Stimulated activated CD4-positive, alpha-beta T cell treated with anti-CD3 and anti-CD28 coated beads, Interleukin-15, amount 100 ng/mL, for 1 hour (primary cell): Measurements from ENCODE around the gene PLEKHA6.

ENCODE experiments used
- DNase-seq, 2 donors: peaks; one replicate each; pipeline ENCODE4 v3.0.0-alpha.2; 2020; ENCODE audit warnings: low read depth in 1 of 2, low spot score in 1 of 2

PLEKHA6 gene

GRCh38 chr1:204262506-204263253, 97.0 kb downstream of the PLEKHA6 start:
- DNase-seq = no peak

DNA sequence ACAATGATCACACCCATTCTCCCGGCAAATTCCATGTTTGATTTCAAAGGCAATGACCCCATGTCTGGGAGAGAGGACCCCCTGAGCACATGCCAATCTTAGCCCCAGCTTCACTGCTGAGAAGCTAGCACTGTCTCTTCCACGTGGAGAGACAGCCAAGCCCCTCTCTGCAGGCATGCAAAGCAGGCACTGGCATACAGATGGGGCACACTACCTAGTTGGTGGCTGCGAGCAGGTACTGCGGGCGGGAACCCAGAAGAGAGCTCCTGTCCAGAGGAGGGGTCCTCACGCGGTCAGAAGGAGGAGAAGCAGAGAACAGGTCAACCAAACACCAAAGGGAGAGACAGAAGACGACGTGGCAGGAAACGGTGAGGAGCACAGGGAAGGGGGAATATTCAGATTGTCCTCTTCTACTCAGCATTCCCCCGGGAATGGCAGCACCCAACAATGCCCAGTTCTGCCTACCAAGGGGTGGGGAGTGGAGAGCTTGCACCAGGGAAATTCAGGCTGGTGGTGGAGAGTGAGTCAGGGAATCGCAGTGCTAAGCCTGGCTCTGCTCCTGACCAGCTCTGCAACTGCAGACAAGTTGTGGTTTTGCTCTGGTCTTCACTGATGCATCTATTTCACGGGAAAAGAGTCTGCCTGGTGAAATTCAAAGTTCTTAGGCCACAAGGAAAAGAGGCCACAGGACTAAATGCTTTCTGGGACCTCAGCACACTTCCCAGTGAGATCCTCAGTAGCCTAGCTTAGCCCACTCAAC, 97.8 kb downstream of the PLEKHA6 start:
- no peak for DNase-seq

DNA sequence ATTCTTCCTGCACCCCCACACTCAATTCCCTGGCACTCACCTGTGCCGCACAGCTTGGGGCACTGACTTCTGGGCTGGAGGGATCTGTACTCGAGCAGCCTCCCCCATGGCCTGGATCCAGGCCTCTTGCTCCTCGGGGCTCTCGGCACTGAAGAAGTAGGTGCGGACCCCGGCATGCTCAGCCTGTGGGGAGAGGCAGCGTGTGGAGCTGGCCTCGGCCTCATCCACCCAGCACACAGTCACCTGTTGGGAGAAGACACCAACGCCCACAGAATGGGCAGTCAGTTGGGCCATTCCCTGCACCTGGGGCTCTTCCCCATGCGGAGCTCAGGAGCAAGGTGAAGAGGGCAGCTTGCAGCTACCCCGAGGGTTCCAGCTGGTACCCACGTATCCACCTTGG, 98.5 kb downstream of the PLEKHA6 start:
- DNase-seq = no peak

- DNase-seq = no peak
Observed at GRCh38 chr1:204260601-204261197, 99.0 kb downstream of the PLEKHA6 start.

DNA sequence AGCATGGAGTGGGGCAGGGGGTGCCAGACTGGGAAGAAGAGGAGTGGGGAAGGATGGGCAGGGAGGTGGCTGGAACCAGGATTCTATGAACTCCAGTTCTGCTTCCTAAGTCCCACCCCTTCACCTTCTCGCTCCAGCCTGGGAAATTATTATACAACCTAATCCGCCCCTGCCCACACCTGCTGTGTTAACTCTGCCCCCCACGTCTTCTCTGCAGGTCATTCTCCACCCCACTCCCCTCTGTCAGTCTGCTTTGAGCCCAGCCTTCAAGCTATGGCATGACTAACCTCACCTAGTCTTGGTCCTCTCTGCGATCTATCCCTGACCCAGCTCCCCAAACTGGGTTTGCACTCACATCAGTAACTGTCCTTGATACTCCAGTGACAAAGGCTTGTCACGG, 99.9 kb downstream of the PLEKHA6 start:
- DNase-seq = no peak

DNA sequence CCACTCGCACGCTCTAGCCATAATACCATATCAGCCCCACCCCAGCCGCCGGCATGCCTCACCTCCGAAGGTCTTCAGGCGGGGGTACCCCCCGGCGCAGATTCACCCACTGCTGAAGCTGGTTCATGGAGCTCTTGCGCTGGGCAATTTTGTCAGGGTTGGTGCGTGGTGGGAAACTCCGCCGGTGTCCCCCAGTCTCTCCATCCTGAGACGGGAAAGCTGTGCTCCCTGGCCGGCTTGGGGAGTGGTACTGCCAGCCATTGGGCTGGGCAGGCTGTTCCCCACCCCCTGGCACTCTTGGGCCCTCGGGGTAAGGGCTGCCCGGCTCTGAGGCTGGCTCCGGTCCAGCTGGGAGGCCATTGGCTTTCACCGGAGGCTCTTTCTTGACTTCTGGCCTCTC, 100.5 kb downstream of the PLEKHA6 start:
- DNase-seq = no peak

GRCh38 chr1:204258213-204259115, 101.3 kb downstream of the PLEKHA6 start:
- peak in 1 of 2 donors; percentile 8 for DNase-seq

DNA sequence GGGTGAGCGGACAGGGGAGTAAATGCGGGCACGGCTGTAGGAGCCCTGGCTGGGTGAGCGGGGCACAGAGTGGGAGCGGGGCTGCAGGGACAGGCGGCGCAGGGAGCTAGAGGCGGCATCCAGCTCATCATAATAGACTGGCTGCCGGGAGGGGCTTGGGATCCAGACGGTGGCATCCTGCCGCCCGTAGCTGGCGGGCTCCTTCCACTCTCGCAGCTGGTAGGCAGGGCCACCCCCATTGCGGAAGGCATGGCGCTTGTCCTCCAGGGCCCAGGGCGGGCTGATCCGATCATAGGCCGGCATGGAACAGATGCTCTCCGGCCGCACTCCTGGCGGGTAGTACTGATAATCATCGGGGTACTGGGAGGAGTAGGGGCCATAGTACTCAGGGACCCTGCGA, 102.3 kb downstream of the PLEKHA6 start:
- DNase-seq = no peak

GRCh38 chr1:204256531-204256930, 103.2 kb downstream of the PLEKHA6 start:
- no peak for DNase-seq

DNA sequence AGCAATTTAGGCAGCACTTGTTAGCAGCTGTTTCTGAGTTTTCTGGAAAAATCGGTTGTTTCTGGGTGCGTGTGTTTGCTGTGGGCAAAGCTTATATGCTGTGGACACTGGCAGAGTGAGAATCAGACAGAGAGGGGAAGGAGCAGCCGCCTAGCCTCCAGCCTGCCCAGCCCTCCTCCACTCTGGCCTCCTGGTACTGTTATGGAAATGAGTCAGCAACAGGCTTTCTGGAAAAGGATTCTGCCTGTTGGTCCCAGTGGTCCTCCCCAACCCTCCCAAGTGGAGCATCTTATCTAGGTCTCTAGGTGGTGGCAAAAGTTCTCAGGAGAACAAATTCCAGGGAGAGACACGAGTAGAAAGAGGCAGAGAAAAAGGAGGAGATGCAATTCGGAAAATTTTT, 103.8 kb downstream of the PLEKHA6 start:
- DNase-seq = no peak

- no peak for DNase-seq
Observed at GRCh38 chr1:204255225-204255624, 104.5 kb downstream of the PLEKHA6 start.

DNA sequence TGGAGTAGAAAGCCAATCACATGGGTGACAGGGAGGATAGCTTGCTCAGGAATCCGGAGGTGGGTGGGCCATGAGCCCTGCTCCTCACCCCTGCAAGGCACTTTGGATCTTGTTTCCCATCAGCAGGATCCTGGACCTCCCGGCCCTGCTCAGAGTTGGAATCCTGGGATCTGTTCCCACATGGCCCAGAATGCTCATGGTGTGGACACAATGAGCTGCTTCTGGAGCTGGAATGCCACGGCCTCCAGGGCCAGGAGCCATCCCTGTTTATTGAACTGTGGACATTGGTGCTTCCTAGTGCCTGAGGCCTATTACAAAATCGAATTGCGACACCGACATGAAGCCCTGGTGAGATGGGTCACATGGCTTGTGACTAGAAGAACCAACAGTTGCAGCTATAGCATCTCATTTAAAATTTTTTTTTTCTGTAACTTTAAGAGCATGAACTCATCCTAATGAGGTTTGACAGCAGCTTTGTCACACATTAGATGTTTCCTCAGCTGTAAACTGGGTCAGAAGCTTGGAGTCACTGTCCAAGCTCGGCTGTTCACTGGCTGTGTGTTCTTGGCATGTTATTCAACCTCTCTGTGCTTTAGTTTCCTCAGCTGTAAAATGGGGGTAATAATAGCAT, 105.6 kb downstream of the PLEKHA6 start:
- no peak for DNase-seq

- no peak for DNase-seq
Observed at GRCh38 chr1:204251926-204252689, 107.6 kb downstream of the PLEKHA6 start.

GRCh38 chr1:204251286-204251685, 108.4 kb downstream of the PLEKHA6 start:
- DNase-seq = no peak

DNA sequence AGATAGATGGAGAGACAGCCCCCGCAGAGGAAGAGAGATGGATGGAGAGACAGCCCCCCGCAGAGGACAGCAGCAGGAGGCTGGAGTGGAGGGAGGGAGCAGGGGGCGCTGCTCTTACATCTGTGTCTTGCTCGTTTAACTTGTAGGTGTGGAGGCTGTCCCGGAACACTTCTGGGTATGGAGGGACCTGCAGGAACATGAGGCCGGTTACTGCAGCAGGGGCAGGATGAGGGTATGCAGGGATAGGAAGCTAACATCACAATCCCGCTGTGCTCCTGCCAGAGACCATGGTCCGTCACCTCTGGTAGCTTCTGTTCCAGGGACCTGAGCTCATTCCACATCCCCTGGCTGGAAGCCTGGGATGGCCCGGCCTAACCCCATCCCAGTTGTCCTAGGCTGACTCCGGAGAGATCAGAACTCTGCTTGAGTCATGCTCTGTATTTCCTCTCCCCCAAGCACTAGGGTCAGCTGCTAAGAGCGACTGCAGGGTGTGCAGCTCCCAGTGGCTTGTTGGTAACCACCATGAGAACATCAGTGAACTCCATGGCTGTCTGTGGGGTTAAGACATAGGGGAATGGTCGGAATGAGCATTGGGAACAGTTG, 109.2 kb downstream of the PLEKHA6 start:
- no peak for DNase-seq

GRCh38 chr1:204249736-204250427, 109.8 kb downstream of the PLEKHA6 start:
- DNase-seq = no peak

DNA sequence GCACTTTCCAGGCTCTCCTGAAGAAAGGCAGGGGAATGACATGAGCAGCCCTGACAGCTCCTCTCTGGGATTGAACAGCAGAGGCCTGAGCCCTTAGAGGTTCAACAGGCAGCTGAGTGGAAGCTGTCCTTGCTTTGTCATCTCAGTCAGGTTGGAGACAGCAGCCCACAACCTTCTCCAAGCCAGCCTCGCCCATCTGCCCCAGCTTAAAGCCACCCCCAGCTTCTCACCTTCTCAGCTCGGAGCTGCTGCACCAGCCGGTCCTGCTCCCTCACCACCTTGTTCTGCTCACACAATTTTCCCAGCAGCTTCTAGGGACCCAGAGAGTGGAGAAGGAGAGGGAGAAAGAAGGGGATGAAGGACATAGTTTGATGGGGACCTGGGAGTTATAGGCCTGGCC, 110.8 kb downstream of the PLEKHA6 start:
- no peak for DNase-seq

DNA sequence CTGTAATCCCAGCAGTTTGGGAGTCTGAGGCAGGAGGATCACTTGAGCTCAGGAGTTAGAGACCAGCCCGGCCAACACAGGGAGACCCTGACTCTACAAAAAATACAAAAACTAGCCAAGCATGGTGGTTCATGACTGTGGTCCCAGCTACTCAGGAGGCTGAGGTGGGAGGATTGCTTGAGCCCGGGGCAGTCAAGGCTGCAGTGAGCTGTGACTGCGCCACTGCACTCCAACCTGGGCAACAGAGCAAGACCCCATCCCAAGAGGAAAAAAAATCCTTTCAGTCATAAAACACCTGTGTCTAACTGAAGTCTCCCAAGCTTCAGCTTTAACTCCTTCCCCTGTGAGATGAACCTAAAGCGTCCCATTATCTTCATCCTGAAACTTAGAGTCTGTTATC, 112.9 kb downstream of the PLEKHA6 start:
- DNase-seq = no peak

DNA sequence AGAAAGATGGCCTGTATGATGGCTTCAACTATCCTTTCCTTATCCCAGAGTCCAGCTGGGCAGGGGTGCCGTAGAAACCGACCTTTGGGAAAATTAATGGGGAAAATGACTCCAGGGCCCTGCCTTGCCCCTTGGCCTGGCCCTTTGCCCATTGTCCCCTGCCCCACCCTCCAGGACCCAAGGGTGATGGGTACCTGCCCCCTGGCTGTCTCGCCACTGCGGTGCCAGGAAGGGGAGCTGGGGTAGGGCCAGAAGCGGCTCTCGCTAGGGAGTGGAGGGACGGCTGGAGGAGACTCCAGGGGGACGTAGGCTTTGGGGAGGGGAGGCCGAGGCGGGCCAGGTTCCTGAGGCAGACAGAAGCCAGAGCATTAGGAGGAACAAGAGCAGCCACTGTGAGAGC, 116.8 kb downstream of the PLEKHA6 start:
- no peak for DNase-seq
